A673 (cell line): ENCODE results near the gene ITPR2. TPM values are rescaled to one million over a fixed set of nuclear protein-coding genes. Genes with fewer than 3 reads are reported as not detected.

Source experiments
- BruUV-seq: library from RNA; stranded (reverse); fragments of 400-500 nt; replicated peaks from 2 replicates; lab custom pipeline; 2021; lab: Mats Ljungman, UMichigan
- CTCF ChIA-PET: fragments of 300-600 bp; sonication (Branson Sonifier 250); formaldehyde crosslinking; loops from one replicate; lab custom pipeline; 2022; ENCODE audit warnings: antibody characterized with exemption; lab: Charles Lee
- POLR2A ChIA-PET: fragments of 300-600 bp; sonication (Branson Sonifier 250); formaldehyde crosslinking; loops from one replicate; lab custom pipeline; 2022; ENCODE audit warnings: antibody characterized with exemption; ENCODE audit not compliant: low non-redundant PET; lab: Charles Lee
- DNase-seq: peaks from one replicate; pipeline ENCODE4 v3.0.0-alpha.2; 2015; ENCODE audit warnings: low spot score
- H3K27ac ChIP-seq: fragments of 200-600 bp; sonication (generic); 2 replicates; pipeline ENCODE4 v1.5.1; 2016; ENCODE audit warnings: mixed run types, low read depth, mild to moderate bottlenecking, mixed read lengths, antibody characterized with exemption, low read length; ENCODE audit not compliant: poor library complexity, severe bottlenecking
- H3K27me3 ChIP-seq: fragments of 200-600 bp; sonication (generic); replicated peaks from 2 replicates; pipeline ENCODE4 v1.6.1; 2017; ENCODE audit warnings: mixed run types, low read depth, mild to moderate bottlenecking, mixed read lengths, antibody characterized with exemption, low read length; ENCODE audit not compliant: insufficient read depth, poor library complexity
- H3K36me3 ChIP-seq: fragments of 200-600 bp; sonication (generic); 2 replicates; pipeline ENCODE4 v1.6.1; 2016; ENCODE audit warnings: mixed run types, mild to moderate bottlenecking, mixed read lengths, antibody characterized with exemption, low read length; ENCODE audit not compliant: insufficient read depth, poor library complexity, severe bottlenecking
- H3K4me1 ChIP-seq: fragments of 200-600 bp; sonication (generic); 2 replicates; pipeline ENCODE4 v1.6.1; 2017; ENCODE audit warnings: mixed run types, mild to moderate bottlenecking, mixed read lengths, antibody characterized with exemption, low read length; ENCODE audit not compliant: insufficient read depth, poor library complexity, severe bottlenecking
- H3K4me3 ChIP-seq: fragments of 200-600 bp; sonication (generic); 2 replicates; pipeline ENCODE4 v1.5.1; 2016; ENCODE audit warnings: low read depth, mixed run types, mild to moderate bottlenecking, mixed read lengths, low read length; ENCODE audit not compliant: poor library complexity, severe bottlenecking
- H3K9me3 ChIP-seq: fragments of 200-600 bp; sonication (generic); 2 replicates; pipeline ENCODE4 v1.6.1; 2016; ENCODE audit warnings: mixed run types, low read depth, mild to moderate bottlenecking, mixed read lengths, antibody characterized with exemption, low read length; ENCODE audit not compliant: poor library complexity, severe bottlenecking
- EZH2 ChIP-seq: fragments of 200-600 bp; sonication (generic); IDR thresholded peaks from 2 replicates; pipeline ENCODE4 v1.6.1; 2017; ENCODE audit warnings: borderline replicate concordance, low read depth, mild to moderate bottlenecking, mixed read lengths, antibody characterized with exemption, low read length; ENCODE audit not compliant: poor library complexity, severe bottlenecking
- intact Hi-C: fragments of 100-400 bp; cut with micrococcal nuclease; formaldehyde crosslinking; loops from one replicate; pipeline ENCODE4 v1.10.0; 2022; ENCODE audit not compliant: unreplicated experiment
- total RNA-seq: library from RNA; stranded (reverse); gene quantifications from 2 replicates; pipeline ENCODE4 v1.2.3, GENCODE V29; 2021
- TF ChIP-seq, protein P1 (sequence below): fragments of 300-800, 200-600 bp; sonication (generic); conservative IDR thresholded peaks from 2 replicates; pipeline ENCODE4 v1.5.1; 2017; ENCODE audit warnings: low read depth, mild to moderate bottlenecking, antibody characterized with exemption, low read length, moderate library complexity, mixed read lengths

ITPR2 gene
- total RNA-seq, 1 experiment from 2014 or later = 22.6 TPM

DNA sequence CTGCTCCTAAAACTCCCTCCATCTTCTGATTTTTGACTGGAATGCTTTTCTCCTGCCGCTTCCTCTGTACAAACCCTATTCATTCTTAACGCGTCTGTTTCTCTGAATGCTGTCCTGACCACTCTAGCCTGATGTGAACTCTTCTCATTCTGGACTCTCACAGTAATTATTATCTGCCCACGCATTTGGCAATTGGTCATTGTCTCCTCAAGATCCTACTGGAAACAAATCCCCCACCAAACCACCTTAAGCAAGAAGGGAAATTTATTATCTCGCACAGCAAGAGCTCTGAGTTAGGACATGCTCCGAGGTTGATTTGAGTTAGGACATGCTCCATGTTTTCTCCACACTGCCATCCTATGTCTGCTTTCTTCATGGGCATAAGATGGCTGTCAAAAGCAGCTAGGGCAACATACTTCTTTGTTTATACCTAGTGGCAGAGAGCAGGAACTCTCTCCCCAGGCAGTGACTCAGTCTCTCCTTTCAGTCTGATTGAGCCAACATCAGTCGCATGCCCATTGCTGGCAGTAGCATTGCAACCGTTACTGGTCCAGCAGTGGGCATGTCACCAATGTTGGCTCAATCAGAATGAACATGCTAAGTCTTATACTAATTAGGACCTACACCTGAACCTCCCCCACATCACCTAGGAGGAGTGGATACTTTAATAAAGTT, 535.5 kb downstream of the ITPR2 start:
- intact Hi-C loops = no loop called here
- no peaks in the 10 kb centered on the region for H3K27me3 ChIP-seq
- no peaks in the 10 kb centered on the region for H3K4me1 ChIP-seq
- no TSS peak for BruUV-seq
- no peaks in the 10 kb centered on the region for H3K36me3 ChIP-seq
- H3K27ac ChIP-seq = no peak overlapping the region
- DNase-seq = no peak
- TF ChIP-seq, protein P1, sequence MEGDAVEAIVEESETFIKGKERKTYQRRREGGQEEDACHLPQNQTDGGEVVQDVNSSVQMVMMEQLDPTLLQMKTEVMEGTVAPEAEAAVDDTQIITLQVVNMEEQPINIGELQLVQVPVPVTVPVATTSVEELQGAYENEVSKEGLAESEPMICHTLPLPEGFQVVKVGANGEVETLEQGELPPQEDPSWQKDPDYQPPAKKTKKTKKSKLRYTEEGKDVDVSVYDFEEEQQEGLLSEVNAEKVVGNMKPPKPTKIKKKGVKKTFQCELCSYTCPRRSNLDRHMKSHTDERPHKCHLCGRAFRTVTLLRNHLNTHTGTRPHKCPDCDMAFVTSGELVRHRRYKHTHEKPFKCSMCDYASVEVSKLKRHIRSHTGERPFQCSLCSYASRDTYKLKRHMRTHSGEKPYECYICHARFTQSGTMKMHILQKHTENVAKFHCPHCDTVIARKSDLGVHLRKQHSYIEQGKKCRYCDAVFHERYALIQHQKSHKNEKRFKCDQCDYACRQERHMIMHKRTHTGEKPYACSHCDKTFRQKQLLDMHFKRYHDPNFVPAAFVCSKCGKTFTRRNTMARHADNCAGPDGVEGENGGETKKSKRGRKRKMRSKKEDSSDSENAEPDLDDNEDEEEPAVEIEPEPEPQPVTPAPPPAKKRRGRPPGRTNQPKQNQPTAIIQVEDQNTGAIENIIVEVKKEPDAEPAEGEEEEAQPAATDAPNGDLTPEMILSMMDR = no peak
- TF ChIP-seq EZH2 = no peak
- H3K9me3 ChIP-seq = no peaks in the 10 kb centered on the region
- ChIA-PET POLR2A (interaction anchor here (0.5 kb wide), 1 partner anchor 1990 kb away, joined by 4 read pairs; no protein-coding TSS in a partner anchor), CTCF (interaction anchor here (0.6 kb wide), 1 partner anchor 326 kb away, joined by 3 read pairs; no protein-coding TSS in a partner anchor)
- H3K4me3 ChIP-seq = no peak overlapping the region

DNA sequence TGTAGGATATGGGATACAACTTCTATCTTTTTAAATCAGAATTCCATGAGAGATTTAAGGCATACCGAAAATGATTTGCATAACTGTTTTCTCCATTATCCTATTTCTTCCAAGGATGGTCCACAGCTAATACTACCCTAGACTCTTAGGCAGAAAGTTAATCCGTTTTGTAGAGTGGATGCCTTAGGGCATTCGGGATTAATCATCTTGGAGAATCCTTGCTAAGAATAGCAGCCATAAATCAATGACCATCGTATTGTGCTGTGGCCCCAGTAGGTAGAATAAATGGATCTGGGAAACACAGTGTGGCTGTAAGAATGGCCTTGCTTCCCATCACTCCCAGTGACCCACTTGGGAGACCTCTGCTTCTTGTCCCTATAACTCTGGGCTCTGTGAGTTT, 538.0 kb downstream of the ITPR2 start:
- Histone ChIP-seq H3K4me1 (no peaks in the 10 kb centered on the region), H3K27ac (no peak overlapping the region), H3K4me3 (no peak overlapping the region), H3K9me3 (no peaks in the 10 kb centered on the region), H3K27me3 (no peaks in the 10 kb centered on the region), H3K36me3 (no peaks in the 10 kb centered on the region)
- TF ChIP-seq, protein P1 = no peak
- no peak for TF ChIP-seq EZH2
- DNase-seq = no peak
- CTCF ChIA-PET = no interaction called here
- intact Hi-C loops = no loop called here
- POLR2A ChIA-PET = no interaction called here
- BruUV-seq = no TSS peak

GRCh38 chr12:26293612-26294011, 539.4 kb downstream of the ITPR2 start:
- no peaks in the 10 kb centered on the region for H3K36me3 ChIP-seq
- no peak for TF ChIP-seq EZH2
- TF ChIP-seq, protein P1 = no peak
- H3K4me1 ChIP-seq = no peaks in the 10 kb centered on the region
- CTCF ChIA-PET = no interaction called here
- no peak overlapping the region for H3K27ac ChIP-seq
- DNase-seq = no peak
- no TSS peak for BruUV-seq
- POLR2A ChIA-PET = no interaction called here
- intact Hi-C loops = no loop called here
- no peaks in the 10 kb centered on the region for H3K27me3 ChIP-seq
- no peaks in the 10 kb centered on the region for H3K9me3 ChIP-seq
- H3K4me3 ChIP-seq = no peak overlapping the region
